Measurements from ENCODE around the gene RABGEF1. TPM values are rescaled to one million over a fixed set of nuclear protein-coding genes. Genes with fewer than 3 reads are reported as not detected.

Gene RABGEF1
- total and polyA plus RNA-seq, 2 of the 8 experiments (the other 6 are each of a cell fraction or from before 2014, with no cell fraction given): 10.2 to 18.0 TPM

DNA sequence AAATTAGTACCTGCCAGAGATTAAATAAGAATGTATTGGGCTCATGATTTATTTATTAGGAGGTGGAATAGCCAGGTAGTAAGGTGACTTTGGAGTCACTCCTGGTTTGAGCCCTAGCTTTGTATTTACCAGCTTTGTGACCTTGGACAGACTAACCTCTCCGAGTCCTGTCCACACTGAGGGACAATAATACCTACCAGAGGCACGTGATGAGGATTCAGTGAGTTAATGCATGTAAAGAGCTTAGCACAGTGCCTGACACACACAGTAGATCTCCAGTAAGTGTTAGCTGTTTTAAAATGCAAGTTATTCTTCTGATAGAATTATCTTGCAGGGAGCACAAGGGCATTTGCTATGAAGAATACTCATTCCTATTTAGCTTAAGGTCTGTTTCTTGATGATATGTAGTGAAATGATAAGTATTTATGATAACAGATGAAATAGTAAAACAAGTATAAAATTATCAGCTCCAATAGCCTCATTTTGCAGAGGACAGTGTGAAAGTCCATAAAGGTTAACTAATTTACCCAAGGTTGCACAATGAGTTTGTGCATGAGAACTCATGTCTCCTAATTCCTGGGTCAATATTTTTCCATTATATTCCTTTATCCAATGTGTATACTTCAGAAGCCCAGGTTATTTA is 36.4 kb downstream of the RABGEF1 start (continued):
- TF ChIP-seq CHD7 (IDR thresholded peaks at IDR 0.05; ENCODE audit: insufficient replicate concordance, low read length): no peak
- no peak for TF ChIP-seq BACH1 (IDR thresholded peaks at IDR 0.05; ENCODE audit: low read length)
- no peak for TF ChIP-seq HDAC6 (IDR thresholded peaks at IDR 0.05; ENCODE audit: low read depth, low read length)
- no peak for TF ChIP-seq EGR1 (IDR thresholded peaks at IDR 0.05; ENCODE audit: borderline replicate concordance, low read depth, low read length)
- no peak for TF ChIP-seq CBX5 (IDR thresholded peaks at IDR 0.05; ENCODE audit: low read depth, low read length)
- TF ChIP-seq PHF8 (conservative IDR thresholded peaks at IDR 0.05; ENCODE audit: low read depth, low read length): no peak
- no peak for TF ChIP-seq KDM1A (IDR thresholded peaks at IDR 0.05; ENCODE audit: borderline replicate concordance, low read length)
- TF ChIP-seq NRF1 (IDR thresholded peaks at IDR 0.05; ENCODE audit: low read depth, low read length): no peak
- no peak for TF ChIP-seq TAF1 (IDR thresholded peaks at IDR 0.05; ENCODE audit: low read depth, low read length)
- no peak for TF ChIP-seq SIX5 (IDR thresholded peaks at IDR 0.05; ENCODE audit: low read depth, low read length)
- no peak for TF ChIP-seq CREB1 (IDR thresholded peaks at IDR 0.05)
